HG03520 (cell line): ENCODE measurements around the gene CFAP73.
"Not testable (repeated sequence)": the region's sequence is repeated elsewhere in the genome, so short reads cannot be mapped to it uniquely, and the experiment has no call there.

ENCODE experiments used
- ATAC-seq: cut with Tn5 transposase; IDR thresholded peaks from one replicate; pipeline ENCODE4 v1.9.1; 2021; ENCODE audit warnings: mild to moderate bottlenecking, moderate library complexity; ENCODE audit not compliant: unreplicated experiment

The CFAP73 gene

GRCh38 chr12:113149361-113150150, at the start of gene CFAP73:
TSS of gene CFAP73 (plus strand) at chr12:113149724. CDS start at chr12:113149858, 134 bp downstream.
- no peak for ATAC-seq

- ATAC-seq, result no peak
These were observed 49.8 kb upstream of the CFAP73 start for GRCh38 chr12:113099764-113100163.

- no peak for ATAC-seq
These were observed 47.8 kb upstream of the CFAP73 start for GRCh38 chr12:113101751-113102150.

- no peak for ATAC-seq
These were observed 46.7 kb upstream of the CFAP73 start for GRCh38 chr12:113102811-113103210.

- peak; percentile 48 for ATAC-seq
These were observed 45.6 kb upstream of the CFAP73 start for GRCh38 chr12:113103756-113104450.

- no peak for ATAC-seq
These were observed 44.5 kb upstream of the CFAP73 start for GRCh38 chr12:113104953-113105510.

GRCh38 chr12:113105606-113106271, 43.8 kb upstream of the CFAP73 start:
- no peak for ATAC-seq

GRCh38 chr12:113106361-113106760, 43.2 kb upstream of the CFAP73 start:
- ATAC-seq, result no peak

GRCh38 chr12:113108308-113108707, 41.2 kb upstream of the CFAP73 start:
- ATAC-seq, result no peak

- ATAC-seq, result no peak
These were observed 40.2 kb upstream of the CFAP73 start for GRCh38 chr12:113109360-113109759.

GRCh38 chr12:113109872-113110599, 39.5 kb upstream of the CFAP73 start:
- no peak for ATAC-seq

- no peak for ATAC-seq
These were observed 38.3 kb upstream of the CFAP73 start for GRCh38 chr12:113111247-113111646.

- ATAC-seq, result no peak
These were observed 37.3 kb upstream of the CFAP73 start for GRCh38 chr12:113112043-113112899.

- ATAC-seq, result no peak
These were observed 36.1 kb upstream of the CFAP73 start for GRCh38 chr12:113113397-113113796.

- ATAC-seq, result no peak
These were observed 34.9 kb upstream of the CFAP73 start for GRCh38 chr12:113114447-113115178.

- no peak for ATAC-seq
These were observed 33.9 kb upstream of the CFAP73 start for GRCh38 chr12:113115455-113116126.

GRCh38 chr12:113116875-113117274, 32.6 kb upstream of the CFAP73 start:
- no peak for ATAC-seq

- ATAC-seq, result not testable (repeated sequence)
These were observed 31.8 kb upstream of the CFAP73 start for GRCh38 chr12:113117684-113118083.

GRCh38 chr12:113118142-113118541, 31.4 kb upstream of the CFAP73 start:
- no peak for ATAC-seq
